T-cell (primary cell): Measurements from ENCODE around the gene ZSWIM4. TPM values are rescaled to one million over a fixed set of nuclear protein-coding genes. Genes with fewer than 3 reads are reported as not detected.

Source experiments
- ATAC-seq, 4 experiments: fragments of 200-7000 bp in 3 of 4; fragments of 150-1000 bp in 1 of 4; cut with Tn5 transposase; replicated peaks in 1 of 4; 1 replicate in 3 of 4; 2 replicates in 1 of 4; pipeline ENCODE4 v1.10.0; 2021; ENCODE audit warnings: moderate library complexity in 3 of 4, mild to moderate bottlenecking in 2 of 4, moderate number of reproducible peaks in 1 of 4
- CTCF ChIA-PET, 2 donors: fragments of 300-600 bp; sonication (Branson Sonifier 250); formaldehyde crosslinking; loops; one replicate each; lab custom pipeline; 2022; ENCODE audit warnings: antibody characterized with exemption in 2 of 2; lab: Charles Lee
- POLR2A ChIA-PET, 2 donors: fragments of 300-600 bp; sonication (Branson Sonifier 250); formaldehyde crosslinking; loops; one replicate each; lab custom pipeline; 2022; ENCODE audit warnings: antibody characterized with exemption in 2 of 2; lab: Charles Lee
- DNase-seq, 35 experiments: peaks; one replicate each; pipeline versions ENCODE4 v3.0.0 to v3.0.0-alpha.2; 2013 to 2023
- H3K27ac ChIP-seq: one replicate; pipeline ENCODE4 v1.5.1; 2013; ENCODE audit warnings: low read length
- H3K27me3 ChIP-seq, 2 experiments: replicated peaks in 1 of 2; 1 replicate in 1 of 2; 2 replicates in 1 of 2; pipeline versions ENCODE4 v1.6.1 to v1.7.0; 2013; ENCODE audit warnings: low read length in 1 of 2, mixed read lengths in 1 of 2; ENCODE audit not compliant: control insufficient read depth in 2 of 2, insufficient read depth in 2 of 2; ENCODE audit errors: extremely low read depth in 1 of 2
- H3K36me3 ChIP-seq, 2 donors: 1 replicate in 1 of 2; 2 replicates in 1 of 2; pipeline versions ENCODE4 v1.6.1 to v1.7.0; 2013; ENCODE audit warnings: low read length in 1 of 2; ENCODE audit not compliant: control insufficient read depth in 2 of 2, insufficient read depth in 1 of 2; ENCODE audit errors: extremely low read depth in 1 of 2
- H3K4me1 ChIP-seq, 2 experiments: 1 replicate in 1 of 2; 2 replicates in 1 of 2; pipeline versions ENCODE4 v1.6.1 to v1.7.0; 2013; ENCODE audit warnings: low read length in 2 of 2, mixed read lengths in 1 of 2; ENCODE audit not compliant: insufficient read depth in 2 of 2, control insufficient read depth in 1 of 2; ENCODE audit errors: extremely low read depth in 1 of 2
- H3K4me3 ChIP-seq, 2 donors: 1 replicate in 1 of 2; 2 replicates in 1 of 2; pipeline versions ENCODE4 v1.5.1 to v1.7.0; 2013; ENCODE audit warnings: mild to moderate bottlenecking in 2 of 2, low read length in 1 of 2, moderate library complexity in 1 of 2; ENCODE audit not compliant: control insufficient read depth in 1 of 2; ENCODE audit errors: extremely low read depth in 1 of 2
- H3K9me3 ChIP-seq: 2 replicates; pipeline ENCODE4 v1.7.0; 2013
- H3K27ac Mint-ChIP-seq, 2 donors: one replicate each; pipeline ENCODE4 v1.8.0; 2020 to 2021; ENCODE audit warnings: mild to moderate bottlenecking in 2 of 2, mixed read lengths in 2 of 2
- H3K27me3 Mint-ChIP-seq, 2 donors: one replicate each; pipeline ENCODE4 v1.8.0; 2021 to 2022; ENCODE audit warnings: mixed read lengths in 2 of 2
- H3K36me3 Mint-ChIP-seq: one replicate; pipeline ENCODE4 v1.8.0; 2021; ENCODE audit warnings: mixed read lengths
- H3K4me1 Mint-ChIP-seq, 3 donors: one replicate each; pipeline ENCODE4 v1.8.0; 2020 to 2022; ENCODE audit warnings: mixed read lengths in 3 of 3, mild to moderate bottlenecking in 1 of 3
- H3K4me3 Mint-ChIP-seq, 3 donors: one replicate each; pipeline ENCODE4 v1.8.0; 2020 to 2022; ENCODE audit warnings: mild to moderate bottlenecking in 3 of 3, mixed read lengths in 3 of 3, moderate library complexity in 3 of 3
- H3K9me3 Mint-ChIP-seq, 3 donors: one replicate each; pipeline ENCODE4 v1.8.0; 2020 to 2022; ENCODE audit warnings: mixed read lengths in 3 of 3
- WGBS: methylation state at CpG from one replicate; pipeline ENCODE4 v1.1.5; 2013; ENCODE audit warnings: missing lambda C conversion rate; ENCODE audit not compliant: insufficient coverage; 5-methylcytosine and 5-hydroxymethylcytosine counted together
- total RNA-seq, 35 experiments: library from RNA in 6 of 35; stranded (reverse) in 6 of 35; fragments of 120-200 nt in 1 of 35; gene quantifications; one replicate each; pipeline versions ENCODE4 v1.2.1 to v1.2.4 and lab custom pipeline; 2013 to 2026

ZSWIM4 gene
- total RNA-seq, 5 donors from 2014 or later (not counting 1 experiment from before 2014, with no cell fraction given): 5.4 to 9.8 (median 9.0) TPM

DNA sequence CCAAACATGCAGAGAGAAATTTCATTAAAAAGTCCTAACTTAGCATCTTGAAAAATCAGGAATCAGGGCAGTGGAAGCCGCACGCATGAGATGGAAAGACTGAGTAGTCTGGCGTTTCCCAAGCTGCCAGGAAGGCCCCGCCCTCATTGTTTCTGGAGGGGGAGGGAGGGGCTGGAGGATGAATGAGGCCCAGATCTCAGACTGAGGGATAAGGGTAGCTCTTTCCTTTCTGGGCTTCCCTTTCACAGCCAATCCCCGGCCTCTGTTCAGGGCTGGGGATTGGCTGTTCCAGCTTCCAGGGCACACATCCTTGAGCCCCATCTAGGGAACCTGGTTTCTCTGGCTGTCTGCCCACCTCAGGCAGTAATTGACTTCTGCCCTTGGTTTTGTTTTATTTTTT, 13.7 kb upstream of the ZSWIM4 start:
- Mint-ChIP-seq H3K9me3 (no peaks in the 10 kb centered on the region), H3K27me3 (no peaks in the 10 kb centered on the region), H3K4me3 (no peak overlapping the region), H3K4me1 (peaks cover 14 to 30% (median 23%) of the 10 kb centered on the region in 3 donors), H3K36me3 (peaks cover 17% of the 10 kb centered on the region), H3K27ac (peak overlapping the region in 1 of 2 donors; percentile 11)
- WGBS: no CpG with 5 or more reads among the region's 5 CpGs
- ChIA-PET CTCF (no interaction called here), POLR2A (interaction anchor here in 1 of 2 donors (0.6 kb wide), 1 partner anchor 18 kb away, joined by 3 read pairs; no protein-coding TSS in a partner anchor)
- Histone ChIP-seq H3K4me1 (peaks cover 0 to 24% of the 10 kb centered on the region in 2 experiments), H3K4me3 (no peak overlapping the region), H3K27me3 (peaks cover 0 to 2% of the 10 kb centered on the region in 2 experiments), H3K36me3 (peaks cover 6 to 23% of the 10 kb centered on the region in 2 donors), H3K27ac (no peak overlapping the region), H3K9me3 (no peaks in the 10 kb centered on the region)
- DNase-seq: no peak
- ATAC-seq: no peak

- DNase-seq: no peak
- 84% methylated on average over 7 of the region's 8 CpGs for WGBS
- H3K27me3 Mint-ChIP-seq: no peaks in the 10 kb centered on the region
- ATAC-seq: no peak
- H3K4me3 ChIP-seq: no peak overlapping the region
- peaks cover 0 to 25% of the 10 kb centered on the region in 2 experiments for H3K4me1 ChIP-seq
- no peak overlapping the region for H3K27ac ChIP-seq
- ChIA-PET POLR2A (no interaction called here), CTCF (no interaction called here)
- peaks cover 4 to 19% of the 10 kb centered on the region in 2 donors for H3K36me3 ChIP-seq
- H3K9me3 ChIP-seq: no peaks in the 10 kb centered on the region
- H3K4me3 Mint-ChIP-seq: no peak overlapping the region
- H3K4me1 Mint-ChIP-seq: peaks cover 19 to 34% (median 23%) of the 10 kb centered on the region in 3 donors
- H3K27me3 ChIP-seq: peaks cover 0 to 2% of the 10 kb centered on the region in 2 experiments
- H3K27ac Mint-ChIP-seq: peak overlapping the region in 1 of 2 donors; percentile 68
- H3K36me3 Mint-ChIP-seq: peaks cover 14% of the 10 kb centered on the region
- no peaks in the 10 kb centered on the region for H3K9me3 Mint-ChIP-seq
These were observed 12.7 kb upstream of the ZSWIM4 start for GRCh38 chr19:13782537-13782936.

DNA sequence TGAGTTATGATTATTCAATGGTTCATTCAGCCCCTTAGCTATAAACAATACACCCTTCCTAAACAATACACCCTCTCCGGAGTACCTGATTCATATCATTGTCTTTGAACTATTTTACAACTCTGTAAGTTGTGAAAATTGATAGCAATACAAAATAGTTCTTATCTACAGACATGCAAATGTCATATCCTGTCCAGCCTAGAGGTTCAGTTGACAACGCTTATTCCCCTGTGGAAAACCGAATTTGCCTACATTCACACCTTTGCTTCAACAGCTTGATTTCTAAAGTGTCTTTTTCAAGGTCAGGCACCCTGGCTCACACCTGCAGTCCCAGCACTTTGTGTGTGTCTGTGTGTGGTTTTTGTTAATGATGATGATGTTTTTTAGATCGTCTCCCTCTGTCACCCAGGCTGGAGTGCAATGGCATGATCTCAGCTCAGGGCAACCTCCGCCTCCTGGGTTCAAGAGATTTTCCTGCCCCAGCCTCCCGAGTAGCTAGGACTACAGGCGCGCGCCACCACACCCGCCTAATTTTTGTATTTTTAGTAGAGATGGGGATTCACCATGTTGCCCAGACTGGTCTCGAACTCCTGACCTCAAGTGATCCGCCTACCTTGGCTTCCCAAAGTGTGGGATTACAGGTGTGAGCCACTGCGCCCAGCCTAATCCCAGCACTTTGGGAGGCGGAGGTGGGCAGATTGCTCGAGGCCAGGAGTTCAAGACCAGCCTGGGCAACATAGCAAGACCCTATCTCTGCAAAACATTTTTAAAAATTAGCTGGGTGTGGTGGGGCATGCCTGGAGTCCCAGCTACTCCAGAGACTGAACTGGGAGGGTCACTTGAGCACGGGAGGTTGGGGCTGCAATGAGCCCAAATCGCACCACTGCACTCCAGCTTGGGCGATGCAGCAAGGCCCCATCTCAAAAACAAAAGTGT, 11.4 kb upstream of the ZSWIM4 start:
- Mint-ChIP-seq H3K27ac (peak overlapping the region in 1 of 2 donors; percentile 44), H3K36me3 (peaks cover 4% of the 10 kb centered on the region), H3K9me3 (no peaks in the 10 kb centered on the region), H3K4me1 (peaks cover 29 to 39% (median 33%) of the 10 kb centered on the region in 3 donors), H3K27me3 (no peaks in the 10 kb centered on the region), H3K4me3 (no peak overlapping the region)
- Histone ChIP-seq H3K9me3 (no peaks in the 10 kb centered on the region), H3K27ac (no peak overlapping the region), H3K4me3 (no peak overlapping the region), H3K4me1 (peaks cover 7 to 38% of the 10 kb centered on the region in 2 experiments), H3K27me3 (peaks cover 0 to 2% of the 10 kb centered on the region in 2 experiments), H3K36me3 (peaks cover 0 to 6% of the 10 kb centered on the region in 2 donors)
- ChIA-PET POLR2A (interaction anchor here in 1 of 2 donors (0.5 to 0.8 kb wide), 2 partner anchors 62 to 170 kb away, joined by 3 to 7 read pairs; no protein-coding TSS in a partner anchor), CTCF (interaction anchor here (0.6 to 3.0 kb wide), 8 partner anchors 17 to 352 kb away, joined by 3 to 24 read pairs (median 4); partner anchors contain the start of gene ASF1B (in 1 of the 2))
- DNase-seq: no peak
- no peak for ATAC-seq
- 92% methylated on average over 11 of the region's 18 CpGs for WGBS

GRCh38 chr19:13784731-13785452, 10.4 kb upstream of the ZSWIM4 start:
- H3K36me3 Mint-ChIP-seq: no peaks in the 10 kb centered on the region
- Histone ChIP-seq H3K9me3 (no peaks in the 10 kb centered on the region), H3K4me1 (peaks cover 9 to 49% of the 10 kb centered on the region in 2 experiments), H3K36me3 (no peaks in the 10 kb centered on the region), H3K27me3 (peaks cover 0 to 2% of the 10 kb centered on the region in 2 experiments), H3K4me3 (no peak overlapping the region), H3K27ac (no peak overlapping the region)
- H3K4me3 Mint-ChIP-seq: peak overlapping the region; percentile 17 to 59 (median 34)
- H3K27ac Mint-ChIP-seq: peak overlapping the region; percentile 76 to 79
- H3K4me1 Mint-ChIP-seq: peaks cover 35 to 45% (median 37%) of the 10 kb centered on the region in 3 donors
- DNase-seq (peak; percentile 31 to 82 (median 66)), ATAC-seq (peak; percentile 67 to 81 (median 75))
- ChIA-PET CTCF (interaction anchor here (0.6 to 3.0 kb wide), 8 partner anchors 42 to 785 kb away, joined by 3 to 24 read pairs (median 6); partner anchors contain the start of gene ASF1B (in 1 of the 2)), POLR2A (interaction anchor here in 1 of 2 donors (0.7 to 0.8 kb wide), 2 partner anchors 169 to 581 kb away, joined by 4 to 7 read pairs; no protein-coding TSS in a partner anchor)
- no peaks in the 10 kb centered on the region for H3K9me3 Mint-ChIP-seq
- 5% methylated on average over 11 of the region's 17 CpGs for WGBS
- H3K27me3 Mint-ChIP-seq: no peaks in the 10 kb centered on the region

DNA sequence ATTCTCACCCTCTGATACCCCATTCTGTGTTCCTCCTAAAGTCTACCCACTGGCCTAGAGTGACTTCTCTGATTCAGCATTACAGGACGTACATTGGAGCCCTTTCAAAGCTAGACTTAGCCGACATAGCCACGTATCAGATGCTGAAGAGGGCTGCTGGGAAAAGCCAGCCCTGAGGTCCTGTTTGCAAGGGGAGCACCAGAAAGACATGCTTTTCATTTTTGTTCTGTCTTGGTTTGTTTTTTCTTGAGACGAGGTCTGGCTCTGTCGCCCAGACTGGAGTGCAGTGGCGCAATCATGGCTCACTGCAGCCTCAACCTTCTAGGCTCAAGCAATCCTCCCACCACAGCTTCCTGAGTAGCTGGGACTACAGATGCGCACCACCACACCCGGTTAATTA, 6.3 kb upstream of the ZSWIM4 start:
- no peaks in the 10 kb centered on the region for H3K36me3 ChIP-seq
- ChIA-PET CTCF (interaction anchor here in 1 of 2 donors (0.6 to 2.7 kb wide), 3 partner anchors 22 to 73 kb away, joined by 3 to 31 read pairs (median 4); no protein-coding TSS in a partner anchor), POLR2A (interaction anchor here (0.5 to 1.8 kb wide), 5 partner anchors 9 to 81 kb away, joined by 3 to 10 read pairs (median 6); no protein-coding TSS in a partner anchor)
- H3K4me3 Mint-ChIP-seq: peak overlapping the region; percentile 46 to 89 (median 56)
- H3K27ac ChIP-seq: peak overlapping the region; percentile 80
- H3K4me1 ChIP-seq: peaks cover 9 to 52% of the 10 kb centered on the region in 2 experiments
- peaks cover 37 to 47% (median 43%) of the 10 kb centered on the region in 3 donors for H3K4me1 Mint-ChIP-seq
- peaks cover 0 to 2% of the 10 kb centered on the region in 2 experiments for H3K27me3 ChIP-seq
- no peaks in the 10 kb centered on the region for H3K27me3 Mint-ChIP-seq
- H3K9me3 Mint-ChIP-seq: no peaks in the 10 kb centered on the region
- peak overlapping the region; percentile 97 to 99 for H3K27ac Mint-ChIP-seq
- ATAC-seq (peak; percentile 21 to 50 (median 41)), DNase-seq (peak in 19 of 35 experiments; percentile 17 to 44 (median 35))
- 20% methylated on average over 4 of the region's 8 CpGs for WGBS
- no peaks in the 10 kb centered on the region for H3K36me3 Mint-ChIP-seq
- peak overlapping the region in 1 of 2 donors; percentile 6 for H3K4me3 ChIP-seq
- H3K9me3 ChIP-seq: no peaks in the 10 kb centered on the region
